ENCODE measurements around the gene GHDC. TPM values are rescaled to one million over a fixed set of nuclear protein-coding genes. Genes with fewer than 3 reads are reported as not detected.
"Not testable (repeated sequence)": the region's sequence is repeated elsewhere in the genome, so short reads cannot be mapped to it uniquely, and the experiment has no call there.

Gene GHDC
- total RNA-seq, 1 donor: 14.7 TPM

DNA sequence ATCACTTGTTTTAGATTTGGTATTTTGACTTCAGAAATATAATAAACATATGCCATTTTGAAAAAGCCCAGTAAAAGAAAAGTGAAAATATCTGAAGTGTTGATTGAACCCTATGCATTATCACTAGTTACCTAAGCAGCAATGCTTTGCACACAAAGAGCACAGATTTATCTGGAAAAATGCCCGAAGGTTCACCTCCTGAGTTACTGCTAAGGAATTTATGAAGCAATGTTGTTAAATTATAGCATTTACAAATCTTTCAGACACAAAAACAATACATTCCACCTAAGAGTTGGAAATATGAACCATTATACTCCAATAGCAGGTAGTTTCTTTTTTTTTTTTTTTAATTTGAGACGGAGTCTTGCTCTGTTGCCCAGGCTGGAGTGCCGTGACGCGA lies 38.9 kb upstream of the GHDC start:
- TF ChIP-seq, protein P1, sequence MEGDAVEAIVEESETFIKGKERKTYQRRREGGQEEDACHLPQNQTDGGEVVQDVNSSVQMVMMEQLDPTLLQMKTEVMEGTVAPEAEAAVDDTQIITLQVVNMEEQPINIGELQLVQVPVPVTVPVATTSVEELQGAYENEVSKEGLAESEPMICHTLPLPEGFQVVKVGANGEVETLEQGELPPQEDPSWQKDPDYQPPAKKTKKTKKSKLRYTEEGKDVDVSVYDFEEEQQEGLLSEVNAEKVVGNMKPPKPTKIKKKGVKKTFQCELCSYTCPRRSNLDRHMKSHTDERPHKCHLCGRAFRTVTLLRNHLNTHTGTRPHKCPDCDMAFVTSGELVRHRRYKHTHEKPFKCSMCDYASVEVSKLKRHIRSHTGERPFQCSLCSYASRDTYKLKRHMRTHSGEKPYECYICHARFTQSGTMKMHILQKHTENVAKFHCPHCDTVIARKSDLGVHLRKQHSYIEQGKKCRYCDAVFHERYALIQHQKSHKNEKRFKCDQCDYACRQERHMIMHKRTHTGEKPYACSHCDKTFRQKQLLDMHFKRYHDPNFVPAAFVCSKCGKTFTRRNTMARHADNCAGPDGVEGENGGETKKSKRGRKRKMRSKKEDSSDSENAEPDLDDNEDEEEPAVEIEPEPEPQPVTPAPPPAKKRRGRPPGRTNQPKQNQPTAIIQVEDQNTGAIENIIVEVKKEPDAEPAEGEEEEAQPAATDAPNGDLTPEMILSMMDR (IDR thresholded peaks at IDR 0.05; ENCODE audit: insufficient read depth, low read depth, low read length): no peak
- peak; percentile 55 for DNase-seq (ENCODE audit: low read depth)

GRCh38 chr17:42230225-42230624 lies 35.9 kb upstream of the GHDC start:
- TF ChIP-seq, protein P1 (IDR thresholded peaks at IDR 0.05; ENCODE audit: insufficient read depth, low read depth, low read length): no peak
- no peak overlapping the region for H3K4me3 ChIP-seq (ENCODE audit: low read depth, low read length)
- DNase-seq (ENCODE audit: low read depth): no peak

More for the DNA sequence above, 38.9 kb upstream of the GHDC start:
- H3K4me3 ChIP-seq (ENCODE audit: low read depth, low read length): no peak overlapping the region

DNA sequence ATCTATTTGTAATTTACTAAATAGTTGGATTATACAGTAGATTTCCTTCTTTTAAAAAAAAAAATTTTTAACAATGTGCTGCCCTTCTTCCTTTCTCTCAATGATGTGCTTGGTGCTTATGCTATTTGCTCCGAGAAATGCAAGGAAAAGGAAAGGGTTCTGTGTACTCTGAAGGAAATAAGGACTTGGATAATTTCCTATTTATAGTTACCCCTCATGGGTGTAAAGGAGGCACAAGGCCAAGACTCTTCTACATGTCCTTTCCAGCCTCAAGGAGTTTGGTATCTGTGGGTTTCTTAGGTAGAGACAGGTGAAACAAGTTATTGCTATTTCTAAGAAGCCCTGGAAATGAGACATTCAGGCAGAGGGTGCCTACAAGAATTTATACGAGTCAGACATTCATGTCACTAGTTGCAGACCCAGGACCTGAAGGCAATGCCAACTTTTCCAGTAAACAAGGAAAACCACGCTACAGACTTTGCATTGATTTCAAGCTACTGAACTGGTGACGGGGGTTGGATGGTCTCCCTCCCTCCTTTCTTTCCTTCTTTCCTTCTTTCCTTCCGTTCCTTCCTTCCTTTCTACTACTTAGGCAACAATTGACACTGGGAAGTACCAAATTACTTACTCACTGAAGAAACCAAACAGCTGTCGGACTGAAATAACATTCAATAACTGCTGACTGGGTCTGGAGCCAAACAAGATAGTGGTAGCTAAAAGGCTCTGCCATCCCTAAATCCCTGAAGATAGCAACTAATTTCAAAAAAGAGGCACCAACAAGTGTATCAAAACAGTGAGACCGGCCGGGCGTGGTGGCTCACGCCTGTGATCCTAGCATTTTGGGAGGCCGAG lies 33.8 kb upstream of the GHDC start:
- peak; percentile 54 for DNase-seq (ENCODE audit: low read depth)
- no peak overlapping the region for H3K4me3 ChIP-seq (ENCODE audit: low read depth, low read length)
- TF ChIP-seq, protein P1 (IDR thresholded peaks at IDR 0.05; ENCODE audit: insufficient read depth, low read depth, low read length): no peak

GRCh38 chr17:42225646-42226045 lies 31.4 kb upstream of the GHDC start:
- no peak for DNase-seq (ENCODE audit: low read depth)
- no peak overlapping the region for H3K4me3 ChIP-seq (ENCODE audit: low read depth, low read length)
- TF ChIP-seq, protein P1 (IDR thresholded peaks at IDR 0.05; ENCODE audit: insufficient read depth, low read depth, low read length): no peak

- TF ChIP-seq, protein P1 (IDR thresholded peaks at IDR 0.05; ENCODE audit: insufficient read depth, low read depth, low read length): no peak
- DNase-seq (ENCODE audit: low read depth): no peak
- no peak overlapping the region for H3K4me3 ChIP-seq (ENCODE audit: low read depth, low read length)
Measured at GRCh38 chr17:42224651-42225050, 30.4 kb upstream of the GHDC start.

DNA sequence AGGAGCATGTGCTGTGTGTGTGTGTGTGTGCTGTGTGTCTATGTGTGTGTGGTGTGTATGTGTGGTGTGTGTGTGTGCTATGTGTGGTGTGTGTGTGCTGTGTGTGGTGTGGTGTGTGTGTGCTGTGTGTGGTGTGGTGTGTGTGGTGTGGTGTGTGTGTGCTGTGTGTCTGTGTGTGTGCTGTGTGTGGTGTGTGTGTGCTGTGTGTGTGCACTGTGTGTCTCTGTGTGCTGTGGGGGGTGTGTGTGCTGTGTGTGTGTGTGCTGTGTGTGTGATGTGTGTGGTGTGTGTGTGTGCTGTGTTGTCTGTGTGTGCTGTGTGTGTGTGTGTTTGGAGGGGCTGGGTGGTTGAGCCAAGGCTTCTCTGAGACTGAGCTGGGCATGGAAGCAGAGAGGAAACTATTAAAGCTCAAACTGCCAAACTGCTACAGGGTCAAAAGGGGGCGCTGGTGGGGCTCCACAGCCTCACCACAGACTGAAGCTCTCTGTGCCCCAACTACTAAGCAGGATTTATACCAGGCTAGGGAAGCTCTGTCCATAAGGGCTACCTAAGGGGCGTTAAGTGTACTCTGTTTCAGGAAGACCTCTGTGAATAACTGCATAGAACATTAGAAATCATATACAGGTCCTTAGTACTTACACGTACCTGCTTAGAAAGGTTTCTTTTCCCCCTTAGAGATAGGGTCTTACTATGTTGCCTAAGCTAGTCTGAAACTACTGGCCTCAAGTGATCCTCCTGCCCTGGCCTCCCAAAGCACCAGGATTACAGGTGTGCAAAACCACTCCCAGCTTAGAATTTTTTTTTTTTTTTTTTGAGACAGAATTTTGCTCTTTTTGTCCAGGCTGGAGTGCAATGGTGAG lies 27.8 kb upstream of the GHDC start:
- no peak overlapping the region for H3K4me3 ChIP-seq (ENCODE audit: low read depth, low read length)
- TF ChIP-seq, protein P1 (IDR thresholded peaks at IDR 0.05; ENCODE audit: insufficient read depth, low read depth, low read length): peak; percentile 88
- peak; percentile 75 for DNase-seq (ENCODE audit: low read depth)

GRCh38 chr17:42219280-42219679 lies 25.0 kb upstream of the GHDC start:
- not testable (repeated sequence) for H3K4me3 ChIP-seq (ENCODE audit: low read depth, low read length); DNase-seq (ENCODE audit: low read depth)
